Limb (tissue), 2 donors: ENCODE data around the gene SPANXA1.
"Not testable (repeated sequence)": the region's sequence is repeated elsewhere in the genome, so short reads cannot be mapped to it uniquely, and the experiment has no call there.

Experiments
- DNase-seq, 2 donors: peaks; one replicate each; pipeline ENCODE4 v3.0.0-alpha.2; 2016; ENCODE audit errors: extremely low spot score in 2 of 2

Gene SPANXA1, protein sequence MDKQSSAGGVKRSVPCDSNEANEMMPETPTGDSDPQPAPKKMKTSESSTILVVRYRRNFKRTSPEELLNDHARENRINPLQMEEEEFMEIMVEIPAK

GRCh38 chrX:141584638-141585037 lies at the start of gene SPANXA1:
SPANXA1 (minus strand) TSS chrX:141584738; CDS start chrX:141584678, 60 bp downstream.
- not testable (repeated sequence) for DNase-seq

DNA sequence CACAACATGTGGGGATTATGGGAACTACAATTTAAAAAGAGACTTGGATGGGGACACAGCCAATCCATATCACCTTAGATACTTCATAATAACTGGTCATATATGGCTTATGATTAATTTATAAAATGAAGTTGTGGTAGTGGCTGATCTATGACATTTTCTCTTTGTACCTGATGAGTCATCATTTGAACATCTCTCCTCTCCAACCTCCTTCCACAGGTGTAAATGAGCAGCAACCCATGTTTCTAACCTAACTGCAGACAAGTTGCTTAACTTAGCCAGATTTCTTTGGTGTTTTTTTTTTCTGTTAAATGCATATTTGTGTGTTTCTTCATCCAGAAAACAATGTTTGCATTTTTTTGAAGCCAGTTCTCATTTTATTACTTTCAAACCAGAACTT lies 47.6 kb upstream of the SPANXA1 start:
- no peak for DNase-seq

- DNase-seq = no peak
These were observed 34.8 kb upstream of the SPANXA1 start for GRCh38 chrX:141619336-141619735.

DNA sequence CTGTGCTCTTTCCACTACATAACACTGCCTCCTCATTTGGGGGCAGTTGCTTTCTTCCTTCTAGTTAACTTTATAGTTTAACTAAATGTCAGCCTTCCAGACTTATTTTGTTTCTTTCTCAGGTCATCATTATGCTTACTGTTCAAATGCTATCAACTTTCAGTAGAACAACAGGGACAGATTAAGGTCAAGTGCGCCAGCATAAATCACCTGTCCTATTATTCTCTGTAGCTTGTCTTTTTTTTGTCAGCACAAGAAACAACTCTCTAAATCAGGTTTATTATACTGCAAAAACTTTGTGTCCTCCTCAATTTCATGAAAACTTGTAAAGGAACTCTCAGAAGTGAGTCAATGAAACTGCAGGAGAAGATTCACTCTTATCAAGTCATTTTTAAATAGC lies 24.6 kb upstream of the SPANXA1 start:
- DNase-seq = no peak

- DNase-seq = not testable (repeated sequence)
These were observed 4.9 kb upstream of the SPANXA1 start, which contains the start of gene SPANXA2 for GRCh38 chrX:141589408-141589807. SPANXA2 (plus strand) TSS chrX:141589708; CDS start chrX:141589768, 60 bp downstream.

GRCh38 chrX:141542551-141542950 lies 42.0 kb downstream of the SPANXA1 start:
- DNase-seq = not testable (repeated sequence)
